A549 (cell line): ENCODE results near the gene OR10T2. TPM values are rescaled to one million over a fixed set of nuclear protein-coding genes. Genes with fewer than 3 reads are reported as not detected.

Source experiments
- ATAC-seq, 2 experiments: fragments of 200-7000 bp in 1 of 2; fragments of >200 bp in 1 of 2; cut with Nextera tagmentation in 1 of 2; cut with Tn5 transposase in 1 of 2; 3 replicates each; pipeline versions ENCODE4 v1.8.0 to v1.9.1; 2018 to 2020; ENCODE audit warnings: mild to moderate bottlenecking in 1 of 2, moderate library complexity in 1 of 2
- CTCF ChIA-PET: fragments of 300-600 bp; sonication (Branson Sonifier 250); formaldehyde crosslinking; extraction: SDS; loops from one replicate; lab custom pipeline; 2021; ENCODE audit warnings: antibody characterized with exemption, inconsistent platforms; lab: Yijun Ruan, JAX
- POLR2A ChIA-PET: fragments of 350-600 bp; formaldehyde crosslinking; extraction: SDS; loops from one replicate; lab custom pipeline; 2021; ENCODE audit warnings: antibody characterized with exemption, inconsistent platforms; lab: Yijun Ruan, JAX
- DNase-seq, 2 experiments: peaks; one replicate each; pipeline versions ENCODE4 v3.0.0 to v3.0.0-alpha.2; 2011 to 2016; ENCODE audit warnings: low read depth in 1 of 2, low spot score in 1 of 2
- FAIRE-seq: peaks from 2 replicates; lab custom pipeline; 2011; peaks lifted over from hg19 to GRCh38; lab: Jason Lieb, UNC
- H3K27ac ChIP-seq, 2 experiments: fragments of >200 bp; sonication (Bioruptor Twin); formaldehyde crosslinking; 3 replicates each; pipeline ENCODE4 v1.5.1; 2016 to 2017
- H3K4me1 ChIP-seq: fragments of >200 bp; sonication (Bioruptor Twin); formaldehyde crosslinking; 3 replicates; pipeline ENCODE4 v1.6.1; 2016
- H3K4me2 ChIP-seq: fragments of >200 bp; sonication (Bioruptor Twin); formaldehyde crosslinking; 3 replicates; pipeline ENCODE4 v1.6.1; 2016
- H3K4me3 ChIP-seq: fragments of >200 bp; sonication (Bioruptor Twin); formaldehyde crosslinking; 3 replicates; pipeline ENCODE4 v1.5.1; 2016
- H3K9me3 ChIP-seq: fragments of >200 bp; sonication (Bioruptor Twin); formaldehyde crosslinking; 3 replicates; pipeline ENCODE4 v1.6.1; 2016
- CBX2 ChIP-seq: fragments of 200-600 bp; sonication (generic); IDR thresholded peaks from 2 replicates; pipeline ENCODE4 v1.6.1; 2016; ENCODE audit warnings: low read depth, mild to moderate bottlenecking, borderline replicate concordance
- CBX8 ChIP-seq: fragments of 200-600 bp; sonication (generic); IDR thresholded peaks from 2 replicates; pipeline ENCODE4 v1.6.1; 2016
- CEBPB ChIP-seq, 2 experiments: fragments of >200 bp in 1 of 2; sonication (Bioruptor Twin) in 1 of 2; formaldehyde crosslinking in 1 of 2; IDR thresholded peaks; 2 replicates each; pipeline ENCODE4 v1.6.1; 2012 to 2016
- EP300 ChIP-seq, 2 experiments: fragments of >200 bp; sonication (Bioruptor Twin); formaldehyde crosslinking; IDR thresholded peaks; 2 replicates in 1 of 2; 3 replicates in 1 of 2; pipeline ENCODE4 v1.6.1; 2016 to 2017
- ESRRA ChIP-seq: fragments of 150-350 bp; IDR thresholded peaks from 2 replicates; pipeline ENCODE4 v1.6.1; 2014; ENCODE audit warnings: mild to moderate bottlenecking, low read length, borderline replicate concordance
- HDAC2 ChIP-seq: fragments of 200-600 bp; sonication (generic); IDR thresholded peaks from 2 replicates; pipeline ENCODE4 v1.6.1; 2016
- HOXA7 ChIP-seq: fragments of 250-450 bp; sonication (Bioruptor Pico); IDR thresholded peaks from 2 replicates; pipeline ENCODE4 v1.5.0; 2020; ENCODE audit warnings: mild to moderate bottlenecking, moderate library complexity
- HOXB13 ChIP-seq: fragments of 250-450 bp; sonication (Bioruptor Pico); IDR thresholded peaks from 2 replicates; pipeline ENCODE4 v1.5.0; 2020; ENCODE audit warnings: low read depth, mild to moderate bottlenecking, moderate library complexity
- JUNB ChIP-seq: fragments of >200 bp; sonication (Bioruptor Twin); formaldehyde crosslinking; IDR thresholded peaks from 2 replicates; pipeline ENCODE4 v1.6.1; 2016
- KDM5A ChIP-seq: fragments of 200-600 bp; sonication (generic); IDR thresholded peaks from 2 replicates; pipeline ENCODE4 v1.6.1; 2016; ENCODE audit warnings: antibody characterized with exemption, mild to moderate bottlenecking
- MAFK ChIP-seq: fragments of 450-650 bp; IDR thresholded peaks from 2 replicates; pipeline ENCODE4 v1.6.1; 2014; ENCODE audit not compliant: partially characterized antibody
- TFCP2L1 ChIP-seq: fragments of 250-450 bp; sonication (Bioruptor Pico); IDR thresholded peaks from 2 replicates; pipeline ENCODE4 v1.5.0; 2021; ENCODE audit warnings: mild to moderate bottlenecking
- ZNF302 ChIP-seq: fragments of 250-450 bp; sonication (Bioruptor Pico); IDR thresholded peaks from 2 replicates; pipeline ENCODE4 v1.9.0; 2021; ENCODE audit warnings: inconsistent platforms, mild to moderate bottlenecking, moderate library complexity
- WGBS: methylation state at CpG from one replicate; pipeline ENCODE4 v1.1.6; 2017; ENCODE audit errors: missing lambda C conversion rate; 5-methylcytosine and 5-hydroxymethylcytosine counted together
- polyA plus RNA-seq, 4 experiments: library from polyadenylated mRNA; depleted of rRNA in 3 of 4; stranded (reverse); fragments of >200 nt; fragmentation: RNase III in 1 of 4; extraction: RNeasy Plus Mini Kit Qiagen cat#74134 plus additional on column Dnase treatment in 1 of 4; gene quantifications; 2 replicates in 3 of 4; 3 replicates in 1 of 4; pipeline ENCODE4 v1.2.3, GENCODE V29; 2011 to 2017
- TF ChIP-seq, protein P1 (sequence below): fragments of 150-350 bp; IDR thresholded peaks from 2 replicates; pipeline ENCODE4 v1.6.1; 2014; ENCODE audit warnings: low read depth, mild to moderate bottlenecking, low read length
- TF ChIP-seq, protein P2 (sequence below): fragments of 250-450 bp; sonication (Bioruptor Pico); IDR thresholded peaks from 2 replicates; pipeline ENCODE4 v1.5.0; 2021; ENCODE audit warnings: mild to moderate bottlenecking, moderate library complexity, borderline replicate concordance
- TF ChIP-seq, protein P3 (sequence below): fragments of >200 bp; sonication (Bioruptor Twin); formaldehyde crosslinking; IDR thresholded peaks from 3 replicates; pipeline ENCODE4 v1.6.1; 2016
- TF ChIP-seq, protein P4 (sequence below): IDR thresholded peaks from 2 replicates; pipeline ENCODE4 v1.6.1; 2012
- TF ChIP-seq, protein P5 (sequence below): IDR thresholded peaks from 2 replicates; pipeline ENCODE4 v1.6.1; 2012
- TF ChIP-seq, protein P6 (sequence below): IDR thresholded peaks from 2 replicates; pipeline ENCODE4 v1.6.1; 2012; ENCODE audit warnings: low read depth, borderline replicate concordance

The OR10T2 gene
- polyA plus RNA-seq, 2 of the 4 experiments (the other 2 are of a cell fraction): not detected

DNA sequence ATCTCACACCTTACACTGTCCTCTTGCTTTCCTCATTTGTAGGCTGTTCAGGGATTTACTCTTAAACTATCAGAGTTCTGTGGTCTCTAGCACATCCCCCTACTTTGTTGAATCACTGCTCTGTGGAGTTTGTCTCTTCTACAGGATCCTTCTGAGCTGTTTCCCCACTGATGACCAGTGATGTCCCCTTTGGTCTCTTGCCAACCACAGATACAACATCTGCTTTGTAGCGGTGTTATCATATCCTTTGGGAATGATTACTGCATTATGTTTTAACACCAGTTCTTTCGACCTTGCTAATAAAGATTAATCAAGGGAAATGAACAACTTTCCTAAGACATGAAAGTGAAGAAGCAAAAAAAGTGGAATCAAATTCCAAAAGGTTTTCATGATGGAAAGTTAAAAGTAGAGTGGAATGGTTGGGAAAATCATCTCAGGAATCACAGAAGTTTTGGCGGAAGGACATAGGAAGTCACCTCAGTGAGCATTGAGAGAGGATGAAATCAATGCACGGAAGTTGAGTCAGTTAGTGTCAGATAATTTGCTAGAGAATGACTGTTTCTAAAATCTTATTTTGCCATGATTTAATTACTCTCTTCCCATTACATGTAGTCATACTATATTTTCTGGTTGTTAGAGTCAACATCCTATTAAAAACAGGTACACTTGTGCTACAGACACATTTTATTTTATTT lies 15.5 kb upstream of the OR10T2 start:
- Histone ChIP-seq H3K9me3 (no peaks in the 10 kb centered on the region), H3K4me1 (no peaks in the 10 kb centered on the region), H3K4me3 (no peak overlapping the region), H3K27ac (no peak overlapping the region), H3K4me2 (no peak overlapping the region)
- CTCF ChIA-PET: no interaction called here
- TF ChIP-seq ZNF302 (CRISPR knock-in tag): no peak
- 34% methylated on average over 4 of the region's 4 CpGs for WGBS
- POLR2A ChIA-PET: no interaction called here
- ATAC-seq (no peak), FAIRE-seq (no peak), DNase-seq (no peak)

DNA sequence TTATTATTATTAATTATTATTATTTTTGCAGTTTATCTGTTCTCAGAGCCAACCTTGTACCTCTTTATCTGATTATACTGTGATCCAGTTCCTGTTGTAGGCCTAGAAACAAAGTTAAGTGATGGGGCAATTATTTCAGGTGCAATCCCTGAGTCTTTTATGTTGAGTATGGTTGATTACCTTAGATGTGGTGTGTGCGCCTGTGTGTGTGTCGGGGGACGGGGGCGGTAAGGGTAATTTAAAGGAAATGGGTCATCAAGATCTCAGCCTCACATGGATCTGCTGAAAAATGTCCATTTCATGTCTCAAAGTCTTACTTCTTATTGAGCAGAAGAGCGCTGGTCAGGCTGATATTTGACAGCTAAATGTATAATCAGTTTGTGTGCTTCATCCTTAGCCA lies 7.8 kb upstream of the OR10T2 start:
- FAIRE-seq (no peak), DNase-seq (no peak), ATAC-seq (no peak)
- no peak for TF ChIP-seq EP300 (IDR thresholded peaks at IDR 0.05)
- TF ChIP-seq KDM5A: no peak
- TF ChIP-seq HDAC2: no peak
- TF ChIP-seq HOXB13 (CRISPR knock-in tag): no peak
- H3K4me1 ChIP-seq: no peaks in the 10 kb centered on the region
- H3K4me2 ChIP-seq: no peak overlapping the region
- H3K4me3 ChIP-seq: no peak overlapping the region
- no peak overlapping the region for H3K27ac ChIP-seq
- POLR2A ChIA-PET: no interaction called here
- CTCF ChIA-PET: no interaction called here
- 39% methylated on average over 5 of the region's 5 CpGs for WGBS
- H3K9me3 ChIP-seq: no peaks in the 10 kb centered on the region

DNA sequence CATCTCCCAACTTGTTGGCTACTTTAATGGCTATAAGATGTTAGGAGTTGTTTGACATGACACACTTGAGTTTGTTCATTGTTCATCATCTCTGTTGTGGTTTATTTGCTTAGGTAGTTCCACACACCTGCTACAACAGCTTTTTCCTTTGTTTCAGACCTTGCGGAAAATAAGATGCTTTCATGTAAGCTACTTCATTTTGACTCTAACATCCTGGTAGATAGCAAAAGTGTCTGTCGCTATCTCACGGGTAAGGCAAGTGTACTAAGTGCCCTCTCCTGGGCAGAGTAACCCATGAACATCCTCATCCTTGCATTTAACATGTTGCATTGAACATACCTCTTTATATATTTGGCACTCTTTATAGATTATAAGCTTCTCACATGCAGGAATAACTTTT lies 1.6 kb upstream of the OR10T2 start:
- 21% methylated on average over 3 of the region's 3 CpGs for WGBS
- Histone ChIP-seq H3K4me3 (no peak overlapping the region), H3K27ac (no peak overlapping the region), H3K4me1 (no peaks in the 10 kb centered on the region), H3K4me2 (no peak overlapping the region), H3K9me3 (no peaks in the 10 kb centered on the region)
- no peak for DNase-seq
- no peak for FAIRE-seq
- ChIA-PET CTCF (no interaction called here), POLR2A (no interaction called here)
- ATAC-seq: no peak
- TF ChIP-seq ZNF302 (CRISPR knock-in tag): no peak

DNA sequence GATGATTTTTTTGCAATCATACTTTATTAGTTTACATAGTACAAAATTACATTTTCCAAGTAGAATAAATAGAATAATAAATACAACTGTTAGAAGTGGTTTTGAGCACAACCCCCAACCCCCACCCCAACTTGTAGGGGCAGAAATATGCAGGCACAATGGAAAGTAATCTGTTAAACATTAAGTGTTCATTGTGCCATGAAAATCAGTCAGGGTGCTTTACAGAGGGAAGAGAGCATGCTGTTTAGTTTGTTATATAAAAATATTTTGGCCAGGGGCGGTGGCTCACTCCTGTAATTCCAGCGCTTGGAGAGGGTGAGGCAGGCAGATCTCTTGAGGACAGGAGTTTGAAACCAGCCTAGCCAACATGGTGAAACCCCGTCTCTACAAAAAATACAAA lies 2.6 kb downstream of the OR10T2 start:
- ATAC-seq: no peak
- TF ChIP-seq CBX2 (no peak), EP300 (IDR thresholded peaks at IDR 0.05) (no peak), JUNB (no peak), CEBPB (IDR thresholded peaks at IDR 0.05) (no peak), KDM5A (no peak), ZNF302 (CRISPR knock-in tag) (no peak), CBX8 (no peak), TFCP2L1 (CRISPR knock-in tag) (no peak), MAFK (no peak), HDAC2 (no peak), ESRRA (no peak), HOXA7 (CRISPR knock-in tag) (no peak)
- TF ChIP-seq, protein P1, sequence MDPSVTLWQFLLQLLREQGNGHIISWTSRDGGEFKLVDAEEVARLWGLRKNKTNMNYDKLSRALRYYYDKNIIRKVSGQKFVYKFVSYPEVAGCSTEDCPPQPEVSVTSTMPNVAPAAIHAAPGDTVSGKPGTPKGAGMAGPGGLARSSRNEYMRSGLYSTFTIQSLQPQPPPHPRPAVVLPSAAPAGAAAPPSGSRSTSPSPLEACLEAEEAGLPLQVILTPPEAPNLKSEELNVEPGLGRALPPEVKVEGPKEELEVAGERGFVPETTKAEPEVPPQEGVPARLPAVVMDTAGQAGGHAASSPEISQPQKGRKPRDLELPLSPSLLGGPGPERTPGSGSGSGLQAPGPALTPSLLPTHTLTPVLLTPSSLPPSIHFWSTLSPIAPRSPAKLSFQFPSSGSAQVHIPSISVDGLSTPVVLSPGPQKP: no peak
- TF ChIP-seq, protein P2, sequence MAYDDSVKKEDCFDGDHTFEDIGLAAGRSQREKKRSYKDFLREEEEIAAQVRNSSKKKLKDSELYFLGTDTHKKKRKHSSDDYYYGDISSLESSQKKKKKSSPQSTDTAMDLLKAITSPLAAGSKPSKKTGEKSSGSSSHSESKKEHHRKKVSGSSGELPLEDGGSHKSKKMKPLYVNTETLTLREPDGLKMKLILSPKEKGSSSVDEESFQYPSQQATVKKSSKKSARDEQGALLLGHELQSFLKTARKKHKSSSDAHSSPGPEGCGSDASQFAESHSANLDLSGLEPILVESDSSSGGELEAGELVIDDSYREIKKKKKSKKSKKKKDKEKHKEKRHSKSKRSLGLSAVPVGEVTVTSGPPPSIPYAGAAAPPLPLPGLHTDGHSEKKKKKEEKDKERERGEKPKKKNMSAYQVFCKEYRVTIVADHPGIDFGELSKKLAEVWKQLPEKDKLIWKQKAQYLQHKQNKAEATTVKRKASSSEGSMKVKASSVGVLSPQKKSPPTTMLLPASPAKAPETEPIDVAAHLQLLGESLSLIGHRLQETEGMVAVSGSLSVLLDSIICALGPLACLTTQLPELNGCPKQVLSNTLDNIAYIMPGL (CRISPR knock-in tag): no peak
- TF ChIP-seq, protein P3, sequence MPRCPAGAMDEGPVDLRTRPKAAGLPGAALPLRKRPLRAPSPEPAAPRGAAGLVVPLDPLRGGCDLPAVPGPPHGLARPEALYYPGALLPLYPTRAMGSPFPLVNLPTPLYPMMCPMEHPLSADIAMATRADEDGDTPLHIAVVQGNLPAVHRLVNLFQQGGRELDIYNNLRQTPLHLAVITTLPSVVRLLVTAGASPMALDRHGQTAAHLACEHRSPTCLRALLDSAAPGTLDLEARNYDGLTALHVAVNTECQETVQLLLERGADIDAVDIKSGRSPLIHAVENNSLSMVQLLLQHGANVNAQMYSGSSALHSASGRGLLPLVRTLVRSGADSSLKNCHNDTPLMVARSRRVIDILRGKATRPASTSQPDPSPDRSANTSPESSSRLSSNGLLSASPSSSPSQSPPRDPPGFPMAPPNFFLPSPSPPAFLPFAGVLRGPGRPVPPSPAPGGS: no peak
- TF ChIP-seq, protein P4, sequence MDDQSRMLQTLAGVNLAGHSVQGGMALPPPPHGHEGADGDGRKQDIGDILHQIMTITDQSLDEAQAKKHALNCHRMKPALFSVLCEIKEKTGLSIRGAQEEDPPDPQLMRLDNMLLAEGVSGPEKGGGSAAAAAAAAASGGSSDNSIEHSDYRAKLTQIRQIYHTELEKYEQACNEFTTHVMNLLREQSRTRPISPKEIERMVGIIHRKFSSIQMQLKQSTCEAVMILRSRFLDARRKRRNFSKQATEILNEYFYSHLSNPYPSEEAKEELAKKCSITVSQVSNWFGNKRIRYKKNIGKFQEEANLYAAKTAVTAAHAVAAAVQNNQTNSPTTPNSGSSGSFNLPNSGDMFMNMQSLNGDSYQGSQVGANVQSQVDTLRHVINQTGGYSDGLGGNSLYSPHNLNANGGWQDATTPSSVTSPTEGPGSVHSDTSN: no peak
- TF ChIP-seq, protein P5, sequence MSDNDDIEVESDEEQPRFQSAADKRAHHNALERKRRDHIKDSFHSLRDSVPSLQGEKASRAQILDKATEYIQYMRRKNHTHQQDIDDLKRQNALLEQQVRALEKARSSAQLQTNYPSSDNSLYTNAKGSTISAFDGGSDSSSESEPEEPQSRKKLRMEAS: no peak
- TF ChIP-seq, protein P6, sequence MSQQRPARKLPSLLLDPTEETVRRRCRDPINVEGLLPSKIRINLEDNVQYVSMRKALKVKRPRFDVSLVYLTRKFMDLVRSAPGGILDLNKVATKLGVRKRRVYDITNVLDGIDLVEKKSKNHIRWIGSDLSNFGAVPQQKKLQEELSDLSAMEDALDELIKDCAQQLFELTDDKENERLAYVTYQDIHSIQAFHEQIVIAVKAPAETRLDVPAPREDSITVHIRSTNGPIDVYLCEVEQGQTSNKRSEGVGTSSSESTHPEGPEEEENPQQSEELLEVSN: no peak
- no peak for DNase-seq
- no peak for FAIRE-seq
- H3K9me3 ChIP-seq: no peaks in the 10 kb centered on the region
- H3K4me2 ChIP-seq: no peak overlapping the region
- no peaks in the 10 kb centered on the region for H3K4me1 ChIP-seq
- H3K4me3 ChIP-seq: no peak overlapping the region
- H3K27ac ChIP-seq: no peak overlapping the region
- ChIA-PET CTCF (no interaction called here), POLR2A (no interaction called here)
- WGBS: 25% methylated on average over 3 of the region's 3 CpGs
